ENCODE measurements around the gene SPIN2A. TPM values are rescaled to one million over a fixed set of nuclear protein-coding genes. Genes with fewer than 3 reads are reported as not detected.

Gene SPIN2A
- total and polyA plus RNA-seq, 2 of the 13 experiments (the other 11 are each of a cell fraction or from before 2014, with no cell fraction given) = 0.44 to 0.60 TPM

DNA sequence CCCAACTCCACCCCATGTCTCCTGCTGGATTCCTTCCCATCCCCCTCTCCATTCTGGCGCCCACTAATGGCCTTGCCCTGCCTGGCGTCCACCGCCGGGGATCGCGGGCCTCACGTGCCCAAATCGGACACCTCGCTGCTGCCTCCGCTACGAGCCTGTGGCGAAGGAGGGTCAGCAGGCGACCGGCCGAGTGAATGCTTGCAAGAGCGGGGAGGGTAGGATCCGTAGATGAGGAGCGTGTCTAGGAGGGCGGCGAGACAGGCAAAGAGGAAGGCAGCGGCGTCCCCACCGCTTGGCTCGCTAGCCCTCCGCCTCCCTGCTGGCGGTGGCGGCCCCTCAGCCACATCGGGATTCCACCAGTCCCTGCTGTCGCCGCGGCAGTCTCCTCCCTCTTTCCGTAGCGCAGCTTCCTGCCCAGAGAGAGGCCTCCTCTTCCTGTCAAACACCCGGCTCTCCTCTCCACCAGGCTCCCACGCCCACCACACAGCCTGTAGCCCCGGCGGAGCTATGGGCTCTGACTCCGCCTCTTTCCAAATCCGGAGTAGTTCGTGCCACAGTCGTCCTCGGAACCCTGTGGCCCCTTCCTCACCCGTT is 15.9 kb downstream of the SPIN2A start, which contains the start of gene SPIN2B (continued):
- TF ChIP-seq, protein P1, sequence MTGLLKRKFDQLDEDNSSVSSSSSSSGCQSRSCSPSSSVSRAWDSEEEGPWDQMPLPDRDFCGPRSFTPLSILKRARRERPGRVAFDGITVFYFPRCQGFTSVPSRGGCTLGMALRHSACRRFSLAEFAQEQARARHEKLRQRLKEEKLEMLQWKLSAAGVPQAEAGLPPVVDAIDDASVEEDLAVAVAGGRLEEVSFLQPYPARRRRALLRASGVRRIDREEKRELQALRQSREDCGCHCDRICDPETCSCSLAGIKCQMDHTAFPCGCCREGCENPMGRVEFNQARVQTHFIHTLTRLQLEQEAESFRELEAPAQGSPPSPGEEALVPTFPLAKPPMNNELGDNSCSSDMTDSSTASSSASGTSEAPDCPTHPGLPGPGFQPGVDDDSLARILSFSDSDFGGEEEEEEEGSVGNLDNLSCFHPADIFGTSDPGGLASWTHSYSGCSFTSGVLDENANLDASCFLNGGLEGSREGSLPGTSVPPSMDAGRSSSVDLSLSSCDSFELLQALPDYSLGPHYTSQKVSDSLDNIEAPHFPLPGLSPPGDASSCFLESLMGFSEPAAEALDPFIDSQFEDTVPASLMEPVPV (CRISPR knock-in tag; IDR thresholded peaks at IDR 0.05) = no peak
- TF ChIP-seq, protein P2, sequence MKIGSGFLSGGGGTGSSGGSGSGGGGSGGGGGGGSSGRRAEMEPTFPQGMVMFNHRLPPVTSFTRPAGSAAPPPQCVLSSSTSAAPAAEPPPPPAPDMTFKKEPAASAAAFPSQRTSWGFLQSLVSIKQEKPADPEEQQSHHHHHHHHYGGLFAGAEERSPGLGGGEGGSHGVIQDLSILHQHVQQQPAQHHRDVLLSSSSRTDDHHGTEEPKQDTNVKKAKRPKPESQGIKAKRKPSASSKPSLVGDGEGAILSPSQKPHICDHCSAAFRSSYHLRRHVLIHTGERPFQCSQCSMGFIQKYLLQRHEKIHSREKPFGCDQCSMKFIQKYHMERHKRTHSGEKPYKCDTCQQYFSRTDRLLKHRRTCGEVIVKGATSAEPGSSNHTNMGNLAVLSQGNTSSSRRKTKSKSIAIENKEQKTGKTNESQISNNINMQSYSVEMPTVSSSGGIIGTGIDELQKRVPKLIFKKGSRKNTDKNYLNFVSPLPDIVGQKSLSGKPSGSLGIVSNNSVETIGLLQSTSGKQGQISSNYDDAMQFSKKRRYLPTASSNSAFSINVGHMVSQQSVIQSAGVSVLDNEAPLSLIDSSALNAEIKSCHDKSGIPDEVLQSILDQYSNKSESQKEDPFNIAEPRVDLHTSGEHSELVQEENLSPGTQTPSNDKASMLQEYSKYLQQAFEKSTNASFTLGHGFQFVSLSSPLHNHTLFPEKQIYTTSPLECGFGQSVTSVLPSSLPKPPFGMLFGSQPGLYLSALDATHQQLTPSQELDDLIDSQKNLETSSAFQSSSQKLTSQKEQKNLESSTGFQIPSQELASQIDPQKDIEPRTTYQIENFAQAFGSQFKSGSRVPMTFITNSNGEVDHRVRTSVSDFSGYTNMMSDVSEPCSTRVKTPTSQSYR (CRISPR knock-in tag; IDR thresholded peaks at IDR 0.05; ENCODE audit: borderline replicate concordance) = 0 out of 2 replicates have a peak, but pooled peaks have one; percentile 42
- TF ChIP-seq SMAD1 (CRISPR knock-in tag; IDR thresholded peaks at IDR 0.05; ENCODE audit: borderline replicate concordance, low read depth) (peak; percentile 45; the same call in 1 of the 2 replicates), HDAC1 (CRISPR knock-in tag; IDR thresholded peaks at IDR 0.05) (peak; percentile 70), ZNF747 (CRISPR knock-in tag; IDR thresholded peaks at IDR 0.05; ENCODE audit: borderline replicate concordance) (0 out of 2 replicates have a peak, but pooled peaks have one; percentile 59), ZNF816 (CRISPR knock-in tag; IDR thresholded peaks at IDR 0.05; ENCODE audit: borderline replicate concordance) (peak; percentile 28; the same call in 1 of the 2 replicates), DMAP1 (CRISPR knock-in tag; IDR thresholded peaks at IDR 0.05) (peak; percentile 60), POLR2A (IDR thresholded peaks at IDR 0.05; ENCODE audit: insufficient read depth in 1 of 2, low read depth in 2 of 2, low read length in 2 of 2) (peak; percentile 91 to 94), ATAD3A (CRISPR knock-in tag; IDR thresholded peaks at IDR 0.05) (no peak), ZNF563 (CRISPR knock-in tag; IDR thresholded peaks at IDR 0.05) (0 out of 2 replicates have a peak, but pooled peaks have one; percentile 51), BRCA1 (CRISPR knock-in tag; IDR thresholded peaks at IDR 0.05) (no peak), PHF8 (CRISPR knock-in tag; IDR thresholded peaks at IDR 0.05) (peak; percentile 89), ZNF136 (CRISPR knock-in tag; IDR thresholded peaks at IDR 0.05; ENCODE audit: low read depth) (no peak), ZNF274 (CRISPR knock-in tag; IDR thresholded peaks at IDR 0.05) (peak; percentile 50; the same call in 1 of the 2 replicates)
- TF ChIP-seq, protein P3, sequence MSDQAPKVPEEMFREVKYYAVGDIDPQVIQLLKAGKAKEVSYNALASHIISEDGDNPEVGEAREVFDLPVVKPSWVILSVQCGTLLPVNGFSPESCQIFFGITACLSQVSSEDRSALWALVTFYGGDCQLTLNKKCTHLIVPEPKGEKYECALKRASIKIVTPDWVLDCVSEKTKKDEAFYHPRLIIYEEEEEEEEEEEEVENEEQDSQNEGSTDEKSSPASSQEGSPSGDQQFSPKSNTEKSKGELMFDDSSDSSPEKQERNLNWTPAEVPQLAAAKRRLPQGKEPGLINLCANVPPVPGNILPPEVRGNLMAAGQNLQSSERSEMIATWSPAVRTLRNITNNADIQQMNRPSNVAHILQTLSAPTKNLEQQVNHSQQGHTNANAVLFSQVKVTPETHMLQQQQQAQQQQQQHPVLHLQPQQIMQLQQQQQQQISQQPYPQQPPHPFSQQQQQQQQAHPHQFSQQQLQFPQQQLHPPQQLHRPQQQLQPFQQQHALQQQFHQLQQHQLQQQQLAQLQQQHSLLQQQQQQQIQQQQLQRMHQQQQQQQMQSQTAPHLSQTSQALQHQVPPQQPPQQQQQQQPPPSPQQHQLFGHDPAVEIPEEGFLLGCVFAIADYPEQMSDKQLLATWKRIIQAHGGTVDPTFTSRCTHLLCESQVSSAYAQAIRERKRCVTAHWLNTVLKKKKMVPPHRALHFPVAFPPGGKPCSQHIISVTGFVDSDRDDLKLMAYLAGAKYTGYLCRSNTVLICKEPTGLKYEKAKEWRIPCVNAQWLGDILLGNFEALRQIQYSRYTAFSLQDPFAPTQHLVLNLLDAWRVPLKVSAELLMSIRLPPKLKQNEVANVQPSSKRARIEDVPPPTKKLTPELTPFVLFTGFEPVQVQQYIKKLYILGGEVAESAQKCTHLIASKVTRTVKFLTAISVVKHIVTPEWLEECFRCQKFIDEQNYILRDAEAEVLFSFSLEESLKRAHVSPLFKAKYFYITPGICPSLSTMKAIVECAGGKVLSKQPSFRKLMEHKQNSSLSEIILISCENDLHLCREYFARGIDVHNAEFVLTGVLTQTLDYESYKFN (CRISPR knock-in tag; conservative IDR thresholded peaks at IDR 0.05) = 0 out of 2 replicates have a peak, but pooled peaks have one; percentile 22
- TF ChIP-seq, protein P4, sequence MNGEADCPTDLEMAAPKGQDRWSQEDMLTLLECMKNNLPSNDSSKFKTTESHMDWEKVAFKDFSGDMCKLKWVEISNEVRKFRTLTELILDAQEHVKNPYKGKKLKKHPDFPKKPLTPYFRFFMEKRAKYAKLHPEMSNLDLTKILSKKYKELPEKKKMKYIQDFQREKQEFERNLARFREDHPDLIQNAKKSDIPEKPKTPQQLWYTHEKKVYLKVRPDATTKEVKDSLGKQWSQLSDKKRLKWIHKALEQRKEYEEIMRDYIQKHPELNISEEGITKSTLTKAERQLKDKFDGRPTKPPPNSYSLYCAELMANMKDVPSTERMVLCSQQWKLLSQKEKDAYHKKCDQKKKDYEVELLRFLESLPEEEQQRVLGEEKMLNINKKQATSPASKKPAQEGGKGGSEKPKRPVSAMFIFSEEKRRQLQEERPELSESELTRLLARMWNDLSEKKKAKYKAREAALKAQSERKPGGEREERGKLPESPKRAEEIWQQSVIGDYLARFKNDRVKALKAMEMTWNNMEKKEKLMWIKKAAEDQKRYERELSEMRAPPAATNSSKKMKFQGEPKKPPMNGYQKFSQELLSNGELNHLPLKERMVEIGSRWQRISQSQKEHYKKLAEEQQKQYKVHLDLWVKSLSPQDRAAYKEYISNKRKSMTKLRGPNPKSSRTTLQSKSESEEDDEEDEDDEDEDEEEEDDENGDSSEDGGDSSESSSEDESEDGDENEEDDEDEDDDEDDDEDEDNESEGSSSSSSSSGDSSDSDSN (CRISPR knock-in tag; IDR thresholded peaks at IDR 0.05) = peak; percentile 78
- TF ChIP-seq, protein P5, sequence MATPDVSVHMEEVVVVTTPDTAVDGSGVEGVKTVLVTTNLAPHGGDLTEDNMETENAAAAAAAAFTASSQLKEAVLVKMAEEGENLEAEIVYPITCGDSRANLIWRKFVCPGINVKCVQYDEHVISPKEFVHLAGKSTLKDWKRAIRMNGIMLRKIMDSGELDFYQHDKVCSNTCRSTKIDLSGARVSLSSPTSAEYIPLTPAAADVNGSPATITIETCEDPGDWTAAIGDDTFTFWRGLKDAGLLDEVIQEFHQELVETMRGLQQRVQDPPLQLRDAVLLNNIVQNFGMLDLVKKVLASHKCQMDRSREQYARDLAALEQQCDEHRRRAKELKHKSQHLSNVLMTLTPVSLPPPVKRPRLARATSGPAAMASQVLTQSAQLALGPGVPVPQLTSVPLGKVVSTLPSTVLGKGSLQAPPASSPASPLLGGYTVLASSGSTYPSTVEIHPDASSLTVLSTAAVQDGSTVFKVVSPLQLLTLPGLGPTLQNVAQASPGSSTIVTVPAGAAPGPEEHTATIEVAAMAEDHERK (CRISPR knock-in tag; IDR thresholded peaks at IDR 0.05; ENCODE audit: low read depth) = no peak
